GM21529 (cell line): Measurements from ENCODE around the gene AHNAK2.

Experiments
- ATAC-seq: cut with Tn5 transposase; IDR thresholded peaks from one replicate; pipeline ENCODE4 v1.9.1; 2021; ENCODE audit not compliant: unreplicated experiment

The AHNAK2 gene

DNA sequence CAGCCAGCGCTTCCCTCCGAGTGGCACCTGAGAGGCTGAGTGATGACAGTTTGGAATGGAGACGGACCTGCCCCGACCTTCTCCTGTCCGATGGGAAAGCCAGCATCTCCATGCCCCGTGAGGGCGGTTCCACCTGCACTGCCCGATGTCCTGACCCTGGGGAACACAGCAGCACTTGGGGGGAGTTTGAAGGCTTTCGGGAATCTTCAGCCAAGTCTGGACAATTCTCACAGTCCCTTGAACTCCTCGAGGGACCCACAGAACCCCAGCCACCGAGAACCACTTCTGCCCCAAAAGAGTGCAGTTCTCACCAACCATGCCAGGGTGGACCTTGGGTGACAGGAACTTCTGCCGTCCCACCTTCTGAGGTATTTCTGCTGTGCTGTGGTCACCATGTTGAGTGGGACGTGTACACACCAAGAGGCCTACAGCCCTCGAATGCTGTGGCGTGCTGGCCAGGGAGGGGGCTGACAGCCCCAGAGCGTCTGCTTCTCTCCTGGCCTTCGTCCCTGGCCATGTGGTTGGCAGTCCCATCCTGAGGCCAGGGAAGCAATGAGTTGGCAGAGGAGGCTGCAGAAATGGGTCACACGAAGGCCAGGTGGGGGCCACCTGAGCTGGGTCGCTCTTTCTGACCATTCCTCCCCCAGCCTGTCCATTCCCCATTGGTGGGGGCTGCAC, 8.5 kb upstream of the AHNAK2 start:
- no peak for ATAC-seq

DNA sequence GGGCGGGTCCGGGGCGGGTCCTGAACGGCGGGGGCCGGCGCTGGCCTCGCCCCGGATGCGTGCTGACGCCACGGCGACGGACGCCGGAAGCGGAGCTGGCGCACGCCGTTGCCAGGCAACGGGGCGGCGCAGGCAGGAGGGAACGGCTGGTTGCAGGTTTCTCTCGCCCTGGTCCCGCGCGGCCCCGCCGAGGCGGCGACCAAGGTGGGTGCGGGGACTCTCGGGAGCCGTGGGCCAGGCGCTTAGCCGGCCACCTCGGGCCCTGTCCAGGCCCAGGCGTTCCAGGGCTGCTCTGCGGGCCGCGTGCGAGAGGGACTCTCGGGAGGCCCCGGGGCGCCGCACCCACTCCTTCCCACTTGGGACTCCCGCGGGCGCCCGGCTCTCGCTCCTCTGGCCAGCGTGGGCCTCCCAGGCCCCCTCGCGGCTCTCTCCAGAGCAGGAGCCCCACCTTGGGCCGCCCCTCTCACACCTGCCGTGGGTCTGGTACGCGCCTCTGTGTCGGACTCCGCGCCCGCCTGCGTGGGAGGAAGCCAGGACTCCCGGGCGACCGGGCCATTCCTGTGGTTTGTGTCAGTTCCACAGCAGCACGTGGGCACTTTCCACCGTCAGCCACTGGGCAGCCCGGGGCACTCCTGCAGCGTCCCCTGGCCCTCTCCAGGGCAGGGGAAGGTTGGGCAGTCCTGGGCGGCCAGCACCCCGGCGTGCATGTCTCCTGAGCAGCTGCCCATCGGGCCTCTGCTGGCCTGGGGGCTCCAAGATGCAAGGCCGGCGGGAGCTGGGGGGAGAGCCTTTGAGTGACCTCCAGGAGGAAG, 7.7 kb upstream of the AHNAK2 start, which contains the start of gene CLBA1:
Gene CLBA1 (plus strand): TSS at position 114 of the 812 bp plus-strand sequence. CDS start 644 bp downstream, at position 758.
- ATAC-seq, result peak; percentile 95

DNA sequence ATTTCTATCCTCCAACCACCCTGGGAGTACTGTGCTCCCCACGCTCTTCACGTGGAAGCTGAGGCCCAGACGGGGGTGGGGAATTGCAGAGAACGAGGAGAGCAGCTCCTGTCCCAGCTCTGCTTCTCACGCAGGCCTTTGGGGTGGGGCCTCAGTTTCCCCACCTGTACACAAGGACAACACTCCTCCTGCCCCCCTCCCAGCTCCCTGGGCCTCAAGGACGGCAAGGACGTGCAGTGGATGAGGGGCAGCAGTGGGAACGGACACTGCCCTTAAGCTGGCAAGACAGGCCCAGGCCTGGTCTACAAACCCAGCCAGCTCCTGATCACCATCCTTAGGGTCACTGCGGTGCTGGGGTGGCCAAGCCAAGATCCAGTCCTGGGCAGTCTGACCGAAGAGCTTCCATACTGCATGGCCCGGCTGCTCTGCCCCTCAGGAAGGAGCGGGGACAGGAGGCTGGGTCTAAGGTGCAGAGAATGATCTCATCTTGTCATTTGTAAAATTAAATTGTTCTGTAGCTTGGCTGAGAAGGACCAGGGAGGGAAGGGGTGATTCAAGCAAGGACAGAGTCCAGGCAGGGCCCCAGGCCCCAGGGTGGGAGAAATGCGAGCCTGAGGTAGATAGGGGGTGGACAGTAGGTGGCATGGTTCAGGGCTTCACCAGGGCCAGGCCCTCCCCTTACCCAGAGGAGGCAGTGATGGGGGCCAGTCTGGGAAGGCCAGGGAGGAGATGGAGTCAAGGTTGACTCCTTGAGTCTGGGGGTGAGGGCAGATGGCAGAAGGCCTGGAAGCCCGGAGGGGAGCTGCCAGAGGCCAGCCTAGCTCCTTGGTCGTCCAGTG, 6.1 kb upstream of the AHNAK2 start:
- ATAC-seq, result no peak

DNA sequence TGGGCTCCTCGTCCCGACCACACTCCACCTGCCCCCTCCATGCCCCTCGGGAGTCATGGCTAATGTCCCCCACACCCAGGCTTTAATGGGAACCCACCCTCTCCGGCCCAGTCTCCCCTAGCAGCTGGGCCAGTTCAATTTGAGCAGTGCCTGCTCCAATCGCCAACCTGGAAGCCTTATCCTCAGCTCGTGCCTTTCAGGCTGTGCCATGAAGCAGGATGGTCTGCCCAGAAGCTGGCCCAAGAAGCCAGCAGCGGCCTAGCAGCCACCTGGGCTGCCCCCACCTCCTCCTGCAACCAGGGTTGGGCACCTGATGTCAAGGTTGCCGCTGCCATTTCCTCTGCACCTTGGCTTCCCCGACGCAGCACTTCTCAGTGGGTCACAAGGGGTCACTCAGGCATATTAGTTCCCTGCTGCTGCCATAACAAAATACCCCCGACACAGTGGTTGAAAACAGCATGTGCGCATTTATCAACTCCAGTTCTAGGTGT, 5.1 kb upstream of the AHNAK2 start:
- ATAC-seq, result no peak

DNA sequence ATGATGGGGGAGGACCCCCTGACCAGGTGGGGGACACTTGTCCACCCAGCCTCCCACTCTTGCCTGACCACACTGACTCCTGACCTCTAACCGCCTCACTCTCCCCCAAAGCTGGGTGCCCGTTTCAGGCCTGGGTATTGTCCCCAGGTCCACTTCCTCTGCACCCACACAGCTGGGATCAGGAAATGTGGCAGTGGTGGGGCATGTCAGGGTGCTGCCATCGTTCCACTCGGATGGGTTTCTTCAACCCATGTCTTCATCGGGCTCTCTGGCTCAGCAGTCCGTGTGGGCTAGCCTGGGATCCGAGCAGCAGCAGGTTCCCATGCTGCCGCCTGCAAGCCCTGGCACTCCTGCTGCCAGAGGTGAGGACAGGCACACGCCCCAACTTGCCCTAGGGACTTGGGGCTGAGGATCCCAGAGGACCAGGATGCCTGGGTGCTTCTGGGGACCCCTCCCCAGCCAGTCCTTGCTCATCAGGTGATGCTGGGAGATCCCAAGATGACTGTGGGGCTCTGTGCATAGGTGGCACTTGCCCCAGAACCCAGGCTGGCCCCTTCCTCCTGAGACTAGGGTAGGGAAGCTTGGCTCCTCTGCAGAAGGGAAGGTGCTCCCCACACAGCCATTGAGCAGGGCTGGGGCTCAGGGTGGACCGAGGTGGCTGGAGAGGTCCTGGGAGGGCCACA, 4.5 kb upstream of the AHNAK2 start:
- no peak for ATAC-seq

DNA sequence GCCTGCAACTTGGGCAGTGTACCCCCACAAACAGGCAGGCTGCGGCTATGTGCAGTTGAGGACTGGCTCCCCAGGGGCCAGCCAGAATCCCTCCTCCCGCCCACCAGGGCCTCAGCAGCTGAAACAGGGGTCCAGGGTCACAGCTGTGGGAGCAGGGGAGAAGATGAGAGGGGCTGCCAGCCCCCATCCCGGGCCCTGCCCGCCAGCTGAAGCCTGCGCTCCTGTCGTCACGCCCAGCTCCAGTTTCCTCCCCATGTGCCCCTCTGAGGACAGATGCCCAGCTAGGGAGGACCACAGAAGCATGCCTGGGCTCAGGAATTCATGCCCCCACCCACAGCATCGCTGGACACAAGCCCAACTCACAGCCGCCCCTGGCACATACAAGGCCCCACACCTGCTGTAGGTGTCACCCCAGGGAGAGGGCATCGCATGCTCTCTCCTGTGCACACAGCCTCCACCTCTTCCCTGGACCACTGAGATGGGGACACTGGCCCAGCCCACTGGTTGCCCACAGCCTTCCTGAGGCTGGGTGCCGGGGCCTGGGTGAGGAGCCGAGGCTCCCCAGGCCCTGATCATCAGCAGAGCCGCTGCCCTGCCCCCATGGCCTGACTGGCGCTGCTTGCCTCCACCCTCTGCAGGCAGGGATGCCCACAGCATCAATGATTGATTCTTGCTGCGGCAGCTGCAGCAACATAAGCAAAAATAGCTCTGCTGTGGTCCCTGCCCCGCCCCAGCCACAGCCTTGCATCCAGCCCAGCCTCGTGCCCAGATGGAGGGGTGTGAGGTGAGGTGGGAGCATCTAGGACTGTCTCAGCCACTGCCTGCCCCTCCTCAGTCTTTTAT, 3.7 kb upstream of the AHNAK2 start:
- ATAC-seq, result no peak

DNA sequence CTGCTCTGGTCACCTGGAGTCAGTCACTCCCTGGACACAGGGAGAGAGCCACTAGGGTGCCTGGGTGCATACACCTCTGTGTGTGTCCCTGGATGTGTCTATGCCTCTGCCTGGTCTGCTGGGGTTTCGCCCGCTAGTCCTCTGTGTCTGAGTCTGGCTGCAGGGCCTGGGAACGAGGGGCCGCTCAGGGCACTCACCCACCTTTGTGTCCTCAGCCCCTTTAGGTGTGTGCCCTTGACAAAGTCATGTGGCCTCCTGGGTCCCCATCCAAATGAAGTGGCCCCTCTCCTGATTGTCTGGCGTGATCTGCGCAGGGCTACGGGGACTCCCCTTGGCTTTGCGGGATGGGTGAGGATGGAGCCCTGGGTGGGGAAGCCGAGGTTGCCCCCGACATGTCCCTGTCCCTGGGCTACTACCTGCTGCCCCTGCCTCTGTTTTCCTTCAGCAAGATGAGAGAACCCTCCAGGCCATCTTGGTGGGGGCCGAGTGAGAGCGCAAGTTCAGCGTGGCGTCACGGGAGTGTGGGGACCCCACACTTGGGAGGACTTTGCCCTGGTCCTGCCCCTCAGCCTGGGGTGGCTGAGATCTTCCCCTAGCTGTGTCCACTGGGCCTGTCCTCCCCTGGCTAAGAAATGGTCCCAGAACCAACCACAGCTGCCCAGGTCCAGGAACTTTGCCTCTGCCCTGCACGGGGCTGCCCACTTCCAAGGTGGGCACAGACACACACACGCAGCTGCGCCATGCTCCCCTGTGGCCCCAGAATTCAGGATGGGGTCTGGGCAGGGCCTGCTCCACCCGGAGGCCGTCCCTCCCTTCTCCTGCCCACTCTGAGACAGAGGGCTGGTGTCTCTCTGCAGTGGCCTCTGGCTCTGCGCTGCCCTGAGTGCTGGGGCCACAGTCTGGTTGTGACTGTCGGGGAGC, 2.7 kb upstream of the AHNAK2 start:
- ATAC-seq, result no peak

DNA sequence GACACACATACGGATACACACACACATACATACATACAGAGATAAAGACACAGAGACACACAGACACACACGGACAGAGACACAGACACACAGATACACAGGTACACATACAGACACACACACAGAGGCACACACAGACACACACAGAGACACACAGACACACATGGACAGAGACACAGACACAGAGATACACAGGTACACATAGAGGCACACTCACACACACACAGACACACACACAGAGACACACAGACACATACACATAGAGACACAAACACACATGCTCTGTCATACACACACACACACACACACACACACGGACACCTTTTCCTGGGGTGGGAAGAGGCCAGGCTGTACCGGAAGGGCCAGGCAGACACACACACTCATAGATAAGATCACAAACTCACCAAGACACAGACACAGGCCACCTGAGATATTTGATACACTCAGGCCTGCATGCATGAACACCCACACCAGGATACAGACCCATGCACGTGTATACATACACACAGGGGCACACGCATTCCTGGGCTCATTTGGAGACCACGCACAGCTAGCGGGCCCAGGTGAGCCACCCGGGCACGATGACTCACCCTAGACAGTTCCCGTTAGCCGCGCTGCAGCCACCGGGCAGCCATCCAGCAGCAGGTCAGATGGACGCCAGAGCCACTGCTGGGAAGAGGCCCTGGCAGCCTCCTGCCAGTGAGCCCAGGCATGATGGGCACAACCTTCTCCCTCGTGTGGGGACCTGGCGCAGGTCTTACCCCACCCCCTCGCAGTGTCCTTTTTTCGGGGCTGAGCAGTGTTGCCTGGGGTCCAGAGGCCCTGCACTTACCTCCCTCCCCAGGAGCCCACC, 1.8 kb upstream of the AHNAK2 start:
- ATAC-seq, result no peak

DNA sequence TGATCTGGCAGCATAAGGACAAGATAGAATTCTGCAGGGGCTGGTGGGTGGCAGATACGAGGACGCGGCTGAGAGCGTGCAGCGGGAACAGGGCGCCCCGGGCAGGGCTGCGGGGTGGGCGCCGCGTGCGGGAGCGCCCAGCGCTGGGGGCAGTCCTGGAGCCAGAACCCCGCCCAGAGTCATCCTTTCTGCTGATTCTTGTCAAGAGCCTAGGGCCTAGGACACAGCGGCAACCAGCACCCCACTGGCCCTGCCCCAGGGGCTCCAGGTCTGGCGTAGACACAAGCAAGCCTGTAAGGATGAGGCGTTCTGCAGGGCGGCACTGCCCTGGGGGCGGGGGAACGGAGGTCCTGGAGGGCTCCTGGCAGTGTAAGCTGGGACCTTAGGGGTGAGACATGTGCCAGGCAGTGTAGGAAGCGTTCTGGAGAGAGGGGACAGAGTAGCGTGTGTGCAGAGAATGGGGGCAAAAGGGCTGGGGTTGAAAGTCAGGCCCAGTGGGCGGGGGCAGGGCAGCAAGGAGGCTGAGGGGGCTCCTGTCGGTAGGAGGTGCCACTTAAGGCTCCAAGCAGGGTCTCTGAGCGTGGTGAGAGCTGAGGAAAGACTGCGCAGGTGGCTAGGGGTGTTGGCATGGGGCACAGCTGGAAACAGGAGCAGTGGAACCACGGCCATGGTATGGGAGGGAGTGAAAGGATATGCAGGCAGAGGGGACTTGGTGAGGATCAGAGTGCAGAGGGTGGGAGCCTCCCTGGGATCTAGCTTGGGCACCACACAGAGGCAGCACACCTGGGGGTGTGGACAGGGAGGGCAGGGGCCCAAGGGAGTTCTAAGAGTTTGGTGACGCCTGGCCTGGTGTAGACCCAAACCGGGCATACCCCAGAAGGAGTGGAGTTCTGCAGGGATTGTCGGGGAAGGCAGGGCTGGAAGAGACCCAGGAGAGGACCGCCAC, 845 bp upstream of the AHNAK2 start:
- ATAC-seq, result no peak

DNA sequence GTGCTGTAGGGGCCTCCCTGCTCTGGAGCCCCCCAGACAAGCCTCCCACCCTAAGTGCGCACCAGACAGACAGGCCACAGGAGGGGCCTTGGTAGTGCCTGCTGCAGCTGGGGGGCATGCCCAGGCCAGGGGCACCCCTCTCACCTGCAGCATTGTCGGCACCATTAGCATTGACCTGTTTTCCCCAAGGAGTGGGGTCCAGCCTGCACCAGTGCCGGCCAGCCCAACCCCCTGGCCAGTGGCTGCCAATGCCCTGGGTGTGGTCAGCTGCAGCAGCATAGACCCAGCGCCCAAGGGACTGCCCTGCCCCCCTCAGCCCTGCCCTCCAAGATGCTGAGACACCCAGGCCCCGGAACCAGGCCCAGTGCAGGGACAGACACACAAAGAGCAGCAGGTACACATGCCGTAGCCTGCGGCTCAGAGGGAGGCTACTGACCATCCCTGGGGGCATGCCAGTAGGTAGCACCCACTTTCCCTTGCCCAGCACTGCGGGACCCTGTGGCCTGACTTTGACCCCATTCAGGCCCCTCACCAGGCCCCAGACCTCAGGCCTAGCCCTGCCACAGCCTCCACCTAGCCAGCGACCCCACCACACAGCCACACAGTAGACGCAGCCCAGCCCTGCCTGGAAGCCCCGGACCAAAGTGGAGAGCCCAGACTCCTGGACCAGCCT, 1.0 kb downstream of the AHNAK2 start:
- no peak for ATAC-seq

DNA sequence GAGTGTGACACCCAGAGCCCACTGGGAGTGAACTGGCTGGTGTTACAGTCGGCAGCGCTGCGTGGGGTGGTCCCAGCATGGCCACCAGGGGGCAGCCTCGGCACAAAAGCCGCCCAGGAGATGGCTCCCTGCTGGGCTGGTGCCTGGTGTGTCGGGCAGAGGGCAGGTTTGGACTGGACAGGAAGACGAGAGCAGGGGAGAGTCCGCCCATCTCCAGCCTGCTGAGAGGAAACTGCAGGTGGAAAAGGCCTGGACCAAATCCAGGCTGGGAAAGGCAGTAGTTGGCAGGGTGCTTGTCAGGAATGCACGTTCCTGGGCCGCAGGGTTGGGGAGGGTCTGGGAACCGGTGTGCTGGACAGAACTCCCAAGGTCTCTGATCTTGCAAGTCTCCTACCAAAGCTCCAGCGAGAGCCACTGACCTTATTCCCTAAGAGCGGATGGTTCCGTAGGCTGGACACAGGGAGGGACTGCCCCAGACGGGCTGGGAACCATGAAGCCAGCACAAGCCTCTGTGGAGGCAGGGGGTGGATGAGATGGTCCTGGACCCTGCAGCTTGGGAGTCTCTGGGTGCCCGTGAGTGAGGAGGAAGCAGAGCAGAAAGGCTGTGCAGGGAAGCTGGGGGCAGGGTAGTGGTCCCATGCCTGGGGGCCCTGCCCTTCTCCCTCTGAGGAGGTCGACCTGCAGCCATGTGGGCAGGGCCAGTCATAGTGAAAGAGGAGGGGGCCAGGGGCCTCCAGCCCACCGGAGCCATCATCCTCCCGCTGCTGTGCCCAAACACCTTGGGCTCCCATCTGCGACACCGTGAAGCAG, 1.8 kb downstream of the AHNAK2 start:
- peak; percentile 63 for ATAC-seq

DNA sequence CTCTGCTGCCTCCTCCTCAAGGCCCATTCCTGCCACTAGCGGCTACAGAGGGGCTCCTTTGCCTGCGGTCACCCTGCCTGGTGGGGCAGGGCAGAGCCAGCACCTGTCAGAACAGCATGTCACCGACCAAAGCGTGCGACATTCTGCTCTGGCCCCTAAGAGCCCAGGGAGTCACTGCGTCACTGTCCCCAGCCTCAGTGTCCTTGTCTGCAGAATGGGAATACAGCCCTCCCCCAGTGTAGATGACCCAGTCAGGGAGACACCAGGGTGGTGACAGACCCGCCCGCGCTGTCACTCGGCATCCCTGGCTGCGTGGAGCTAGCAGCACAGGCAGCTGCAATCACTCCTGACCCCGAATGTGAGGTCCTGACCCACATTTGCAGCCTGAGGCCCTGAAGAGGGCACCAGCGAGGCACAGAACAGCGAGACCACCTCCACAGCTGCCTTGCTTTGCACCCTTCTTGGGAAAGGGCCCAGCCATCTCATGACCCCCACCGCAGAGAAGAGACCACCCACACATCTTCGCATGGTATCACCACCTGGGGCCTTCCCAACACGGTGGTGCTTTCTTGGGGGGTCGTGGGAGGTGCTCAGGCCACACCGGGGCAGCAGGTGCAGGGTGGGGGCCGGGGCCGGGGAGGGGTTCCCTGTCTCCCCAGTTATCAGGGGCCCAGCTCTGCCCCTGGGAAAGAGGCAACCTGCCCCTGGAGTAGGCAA, 2.5 kb downstream of the AHNAK2 start:
- no peak for ATAC-seq

DNA sequence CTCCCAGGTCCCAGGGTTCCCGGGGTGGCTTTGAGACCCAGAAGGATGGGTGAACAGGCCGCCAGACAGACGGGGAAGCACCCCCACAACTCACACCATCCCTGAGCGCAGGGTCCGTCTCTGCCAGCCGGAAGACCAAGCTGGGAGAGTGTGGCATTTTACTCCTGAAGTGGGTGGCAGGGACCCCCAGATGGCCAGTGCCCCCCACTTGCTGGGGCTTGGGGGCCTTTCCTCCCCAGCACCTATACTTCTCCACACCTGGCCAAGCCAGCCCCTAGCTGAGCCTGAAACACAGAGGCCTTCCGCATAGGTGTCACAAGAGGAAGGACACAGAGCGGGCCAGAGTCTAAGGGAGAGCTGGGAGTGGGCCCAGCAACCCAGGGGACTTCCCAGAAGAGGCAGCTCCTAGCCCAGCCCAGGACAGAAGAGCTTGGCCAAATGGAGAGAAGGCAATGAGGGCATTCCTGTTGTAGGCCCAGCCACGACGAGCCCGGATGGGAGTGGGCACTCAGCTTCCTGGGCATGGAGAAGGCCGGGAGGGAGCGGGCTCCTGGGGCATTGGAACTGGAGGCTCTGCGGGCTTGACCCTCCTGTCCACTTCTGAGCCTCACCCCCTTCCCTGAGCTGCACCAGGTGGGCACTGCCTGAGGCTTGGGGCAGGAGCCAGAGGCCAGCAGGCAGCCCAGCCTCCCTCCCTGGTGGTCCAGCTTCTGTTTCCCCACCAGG, 3.3 kb downstream of the AHNAK2 start:
- no peak for ATAC-seq

DNA sequence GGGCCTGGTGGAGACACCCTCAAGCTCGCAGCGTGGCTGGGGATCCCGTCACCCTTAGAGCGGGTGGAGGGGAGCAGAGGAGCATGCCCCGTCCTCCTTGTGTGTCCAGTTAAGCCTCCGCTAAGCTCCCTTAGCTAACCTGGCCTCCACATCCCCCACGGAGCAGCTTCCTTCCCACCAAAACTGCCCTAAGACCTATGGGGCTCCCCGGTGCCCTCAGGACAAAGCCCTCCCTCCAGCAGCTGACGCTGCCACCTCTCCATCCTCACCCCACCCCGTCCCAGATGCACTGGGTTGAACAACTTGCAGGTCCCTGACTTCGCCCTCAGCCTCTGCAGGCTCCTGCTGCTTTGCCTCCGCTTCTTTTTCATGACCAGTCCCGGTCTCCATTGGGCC, 4.0 kb downstream of the AHNAK2 start:
- ATAC-seq, result no peak
